T1000 (cell line): ENCODE results near the gene C3.
"Not testable (repeated sequence)": the region's sequence is repeated elsewhere in the genome, so short reads cannot be mapped to it uniquely, and the experiment has no call there.

Experiments used
- DNase-seq: peaks from one replicate; lab custom pipeline; 2025; ENCODE audit warnings: mixed read lengths; lab: John Stamatoyannopoulos, UW

C3 gene

DNA sequence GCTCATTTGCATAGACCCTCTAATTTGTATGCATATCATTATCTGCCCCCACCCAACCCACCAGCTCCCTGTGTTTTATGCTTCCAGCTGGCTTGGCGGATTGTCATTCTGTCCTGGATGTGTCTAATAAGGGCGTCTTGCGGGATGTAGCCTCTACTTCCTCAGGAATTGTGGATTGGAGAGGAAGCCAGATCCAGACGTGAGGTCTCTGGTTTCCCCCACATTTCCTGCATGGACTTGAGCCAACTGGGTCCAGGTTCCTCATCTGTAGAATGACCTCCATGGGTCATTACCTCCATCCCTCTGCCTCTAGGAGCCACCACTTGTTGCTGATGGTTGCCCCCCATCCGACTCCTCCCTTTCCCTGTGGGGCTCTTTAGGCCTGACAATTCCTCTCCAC is 57.7 kb downstream of the C3 start:
- DNase-seq, result no peak

DNA sequence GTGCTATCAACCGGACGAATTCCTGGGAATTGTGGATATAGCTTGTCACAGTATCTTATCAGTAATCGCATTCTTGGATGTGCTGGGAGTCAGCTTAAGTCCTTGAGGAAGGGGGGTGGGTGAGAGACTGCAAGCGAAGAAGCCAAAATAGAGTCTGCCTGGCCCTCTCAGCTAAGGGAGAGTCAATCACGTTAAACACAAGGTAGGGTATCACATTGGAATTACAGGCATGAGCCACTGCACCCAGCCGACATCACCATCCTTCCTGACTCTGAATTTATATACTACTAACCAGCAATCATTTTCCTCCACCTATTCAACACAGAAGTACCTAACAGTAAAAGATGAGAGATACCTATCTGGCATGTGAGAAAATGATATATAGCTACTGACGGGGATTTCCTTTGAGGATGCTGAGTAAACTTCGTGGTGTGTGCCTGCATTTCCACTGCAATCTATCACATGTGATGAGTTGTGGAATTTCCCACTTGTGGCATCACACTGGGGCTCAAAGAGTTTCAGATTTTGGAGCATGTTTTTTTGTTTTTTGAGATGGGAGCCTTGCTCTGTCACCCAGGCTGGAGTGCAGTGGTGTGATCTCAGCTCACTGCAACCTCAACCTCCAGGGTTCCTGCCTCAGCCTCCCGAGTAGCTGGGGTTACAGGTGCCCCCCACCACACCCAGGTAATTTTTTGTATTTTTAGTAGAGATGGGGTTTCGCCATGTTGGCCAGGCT is 58.8 kb downstream of the C3 start:
- not testable (repeated sequence) for DNase-seq

DNA sequence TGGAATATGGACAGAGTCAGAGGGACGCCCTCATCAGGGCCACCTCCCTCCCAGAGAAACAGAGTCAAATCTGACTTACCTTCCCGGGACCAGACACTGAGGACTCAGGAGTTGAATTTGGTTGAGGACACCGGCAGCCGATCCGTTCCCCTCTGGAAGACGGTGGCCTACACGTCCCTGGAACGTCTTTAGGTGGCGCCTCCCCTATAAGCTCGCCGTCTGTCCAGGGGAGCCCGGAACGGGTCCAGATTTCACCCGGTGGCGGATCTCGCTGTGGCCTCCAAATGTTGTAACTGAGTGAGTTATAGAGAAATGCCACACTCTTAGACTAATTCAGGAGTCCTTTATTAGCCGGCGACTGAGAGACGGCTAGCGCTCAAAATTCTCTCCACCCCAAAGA is 59.5 kb downstream of the C3 start:
- DNase-seq, result no peak

DNA sequence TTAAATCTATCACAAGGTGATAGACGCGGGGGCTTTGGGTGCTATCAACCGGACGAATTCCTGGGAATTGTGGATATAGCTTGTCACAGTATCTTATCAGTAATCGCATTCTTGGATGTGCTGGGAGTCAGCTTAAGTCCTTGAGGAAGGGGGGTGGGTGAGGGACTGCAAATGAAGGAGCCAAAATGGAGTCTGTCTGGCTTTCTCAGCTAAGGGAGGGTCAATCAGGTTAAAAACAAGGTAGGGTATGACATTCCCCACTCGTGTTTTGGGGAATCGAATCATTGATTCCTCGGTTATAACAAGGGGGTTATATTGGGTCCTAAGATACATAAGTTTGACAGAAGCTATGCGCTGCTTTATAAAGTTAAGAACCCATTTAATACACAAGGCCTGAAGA is 64.1 kb downstream of the C3 start:
- DNase-seq, result not testable (repeated sequence)

DNA sequence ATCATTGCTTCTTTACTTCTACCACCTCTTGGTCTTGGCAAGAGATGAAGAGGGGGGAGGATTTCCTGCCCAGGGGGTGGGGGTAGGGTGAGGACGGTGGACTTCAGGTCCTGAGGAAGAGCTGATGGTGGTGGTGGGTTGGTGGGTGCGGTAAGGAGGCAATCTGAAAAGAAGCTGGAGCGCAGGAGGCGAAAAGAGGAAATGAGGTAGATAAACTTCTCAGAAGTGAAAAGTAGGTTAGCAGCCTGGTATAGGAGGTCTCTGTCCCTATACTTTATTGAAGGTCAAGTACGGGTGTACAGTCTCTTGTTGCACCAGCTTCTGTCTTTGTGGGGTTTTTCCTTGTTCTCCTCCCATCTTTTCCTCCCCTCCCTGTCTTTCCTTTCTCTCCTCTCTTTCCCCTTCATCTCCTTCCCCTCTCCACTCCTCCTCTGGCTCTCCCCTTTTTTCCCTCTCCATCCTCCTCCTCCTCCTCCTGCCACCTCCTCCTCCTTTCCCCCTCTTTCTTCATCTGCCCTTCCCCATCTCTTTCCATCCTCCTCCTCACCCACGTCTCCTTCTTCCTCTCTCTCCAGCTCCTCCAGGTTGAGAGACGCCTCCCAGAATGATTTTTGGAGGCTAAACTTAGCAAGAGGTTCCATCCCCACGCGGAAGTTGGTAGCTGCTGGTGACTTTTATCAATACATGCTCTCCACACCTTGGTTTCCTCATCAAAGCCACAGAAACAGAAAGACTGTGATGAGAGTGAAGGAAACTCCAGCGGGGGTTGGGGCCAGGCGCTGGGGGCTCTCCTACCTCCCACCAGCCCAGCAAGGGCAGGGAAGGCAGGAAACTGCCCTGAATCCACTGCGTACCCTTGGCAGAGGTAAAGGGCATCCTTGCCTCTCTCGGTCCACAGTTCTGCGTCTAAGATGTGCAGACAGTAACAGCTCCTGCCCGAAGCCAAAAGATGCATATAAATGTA is 65.8 kb downstream of the C3 start:
- no peak for DNase-seq

DNA sequence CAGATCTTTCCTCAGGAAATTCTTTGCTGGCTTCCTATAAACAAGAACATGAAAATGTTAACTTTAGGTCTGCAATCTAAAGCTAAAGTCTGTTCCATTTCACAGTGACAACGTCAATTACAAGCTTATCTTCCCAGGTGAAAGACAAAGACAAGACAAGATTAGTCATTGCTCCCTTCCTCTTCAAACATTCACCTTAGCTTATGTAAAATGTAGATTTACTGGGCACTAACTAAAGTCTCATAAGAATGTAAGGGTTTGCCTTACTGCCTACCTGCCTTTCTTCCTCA is 67.7 kb downstream of the C3 start:
- no peak for DNase-seq

DNA sequence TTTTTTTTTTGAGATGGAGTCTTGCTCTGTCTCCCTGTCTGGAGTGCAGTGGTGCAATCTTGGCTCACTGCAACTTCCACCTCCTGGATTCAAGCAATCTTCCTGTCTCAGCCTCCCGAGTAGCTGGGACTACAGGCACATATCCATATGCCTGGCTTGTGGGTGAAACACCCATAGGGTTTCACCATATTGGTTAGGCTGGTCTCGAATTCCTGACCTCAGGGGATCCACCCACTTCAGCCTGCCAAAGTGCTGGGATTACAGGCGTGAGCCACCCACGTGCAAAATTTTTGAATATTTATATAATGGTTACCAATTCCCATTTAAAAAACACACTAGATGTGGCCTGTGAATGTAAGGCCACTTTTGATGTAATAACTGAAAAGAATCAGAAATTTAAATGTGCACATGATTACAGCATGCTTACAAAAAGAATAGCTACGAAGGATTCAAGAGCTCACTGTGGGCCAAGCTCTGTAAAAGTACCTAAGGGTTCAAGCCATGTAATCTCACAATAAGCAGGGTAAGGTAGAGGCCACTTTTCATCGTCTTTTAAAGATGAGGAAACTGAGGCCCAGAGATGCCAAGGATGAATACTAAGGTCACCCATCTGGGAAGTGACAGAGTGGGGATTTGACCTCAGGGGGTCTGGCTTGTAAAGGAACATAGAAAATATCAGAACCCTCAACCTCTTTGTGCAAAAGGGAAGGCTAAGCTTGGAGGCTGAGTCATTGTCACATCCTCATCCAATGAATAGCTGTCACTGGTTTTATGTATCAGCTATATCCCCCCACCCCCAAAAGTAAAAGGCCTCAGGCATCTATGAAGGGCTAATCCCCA is 68.3 kb downstream of the C3 start:
- no peak for DNase-seq

DNA sequence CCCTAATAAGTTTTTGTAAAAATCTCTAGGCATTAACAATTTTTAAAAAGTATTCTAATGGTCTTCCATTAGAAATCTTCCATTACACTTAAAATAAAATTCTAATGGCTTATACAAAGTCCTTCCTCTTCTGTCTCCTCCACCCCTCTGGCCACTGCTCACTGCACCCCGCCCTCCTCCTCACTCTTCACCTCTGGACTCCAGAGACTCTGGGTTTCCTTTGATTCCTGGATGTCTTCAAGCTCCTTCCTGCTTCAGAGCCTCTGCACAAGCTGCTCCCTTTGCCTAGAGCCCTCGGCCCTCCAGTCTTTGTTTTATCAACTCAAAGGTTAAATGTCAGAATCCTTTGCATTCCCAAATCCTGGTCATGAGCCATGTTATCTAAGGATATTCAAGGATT is 71.3 kb downstream of the C3 start:
- DNase-seq, result no peak

DNA sequence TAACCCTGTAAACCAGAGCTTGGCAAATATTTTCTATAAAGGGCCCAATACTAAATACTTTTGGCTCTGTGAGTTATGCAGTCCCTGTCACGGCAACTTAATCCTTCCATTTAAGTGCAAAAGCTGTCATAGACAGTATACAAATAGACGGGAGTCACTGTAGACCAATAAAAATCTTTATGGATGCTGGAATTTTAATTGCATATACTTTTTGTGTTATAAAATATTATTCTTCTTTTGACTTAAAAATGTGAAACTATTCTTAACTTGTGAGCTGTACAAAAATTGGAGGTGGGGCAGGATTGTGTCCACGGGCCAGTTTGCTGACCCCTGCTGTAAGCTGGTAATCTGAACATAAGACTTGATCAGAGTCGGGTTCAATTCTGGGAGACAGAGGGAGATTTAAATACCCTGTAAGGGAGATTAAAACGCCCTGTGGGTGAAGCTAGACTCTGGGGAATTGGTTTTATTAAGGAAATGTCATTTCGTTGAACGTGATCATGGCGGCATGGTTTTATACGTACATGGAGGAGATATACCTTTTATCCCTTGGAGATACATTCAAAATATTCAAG is 72.2 kb downstream of the C3 start:
- no peak for DNase-seq

DNA sequence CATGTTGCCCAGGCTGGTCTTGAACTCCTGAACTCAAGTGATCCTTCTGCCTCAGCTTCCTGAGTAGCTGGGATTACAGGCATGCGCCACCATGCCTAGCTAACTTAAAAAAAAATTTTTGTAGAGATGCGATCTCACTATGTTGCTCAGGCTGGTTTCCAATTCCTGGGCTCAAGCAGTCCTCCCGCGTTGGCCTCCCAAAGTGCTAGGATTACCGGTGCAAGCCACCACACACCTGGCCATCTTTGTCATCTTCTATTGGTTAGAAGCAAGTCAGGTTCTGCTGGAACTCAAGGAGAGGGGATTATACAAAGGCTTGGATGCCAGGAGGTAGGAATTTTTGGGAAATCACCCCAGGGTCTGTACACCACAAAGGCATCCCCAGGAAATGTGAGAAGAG is 75.7 kb downstream of the C3 start:
- DNase-seq, result no peak

DNA sequence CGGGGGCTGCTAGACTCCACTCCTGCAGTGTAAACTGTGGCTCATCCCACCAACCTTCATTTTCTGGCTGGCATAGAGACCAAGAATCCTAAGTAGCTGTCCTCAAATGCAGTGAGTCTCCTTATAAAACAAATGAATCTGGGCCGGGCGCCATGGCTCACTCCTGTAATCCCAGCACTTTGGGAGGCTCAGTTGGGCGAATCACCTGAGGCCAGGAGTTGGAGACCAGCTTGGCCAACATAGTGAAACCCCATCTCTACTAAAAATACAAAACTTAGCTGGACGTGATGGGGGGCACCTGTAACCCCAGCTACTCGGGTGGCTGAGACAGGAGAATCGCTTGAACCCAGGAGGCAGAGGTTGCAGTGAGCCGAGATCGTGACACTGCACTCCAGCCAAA is 80.1 kb downstream of the C3 start:
- not testable (repeated sequence) for DNase-seq

DNA sequence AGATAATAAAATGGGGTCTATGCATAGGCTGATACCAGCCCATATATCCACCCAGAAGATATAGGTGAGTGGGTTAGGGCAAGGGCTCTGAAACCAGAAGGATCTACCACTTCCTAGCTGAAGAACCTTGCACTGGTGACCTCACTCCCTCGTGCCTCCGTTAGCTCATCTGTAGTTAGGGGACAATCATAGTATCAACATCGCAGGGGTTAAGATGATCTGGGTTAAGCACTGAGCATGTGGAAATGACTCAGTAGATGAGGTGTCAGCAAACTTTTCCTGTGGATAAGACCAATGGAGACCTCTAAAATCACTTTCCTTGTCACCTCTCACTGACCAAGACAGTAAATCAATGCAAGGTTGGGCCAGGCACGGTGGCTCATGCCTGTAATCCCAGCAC is 81.0 kb downstream of the C3 start:
- DNase-seq, result no peak

DNA sequence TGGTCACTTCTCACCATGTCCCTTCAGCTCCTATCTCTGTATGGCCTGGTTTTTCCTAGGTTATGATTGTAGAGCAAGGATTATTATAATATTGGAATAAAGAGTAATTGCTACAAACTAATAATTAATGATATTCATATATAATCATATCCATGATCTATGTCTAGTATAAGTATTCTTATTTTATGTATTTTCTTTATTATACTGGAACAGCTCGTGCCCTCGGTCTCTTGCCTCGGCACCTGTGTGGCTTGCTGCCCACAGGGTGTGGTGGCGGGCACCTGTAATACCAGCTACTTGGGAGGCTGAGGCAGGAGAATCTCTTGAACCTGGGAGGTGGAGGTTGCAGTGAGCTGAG is 87.0 kb downstream of the C3 start:
- not testable (repeated sequence) for DNase-seq

DNA sequence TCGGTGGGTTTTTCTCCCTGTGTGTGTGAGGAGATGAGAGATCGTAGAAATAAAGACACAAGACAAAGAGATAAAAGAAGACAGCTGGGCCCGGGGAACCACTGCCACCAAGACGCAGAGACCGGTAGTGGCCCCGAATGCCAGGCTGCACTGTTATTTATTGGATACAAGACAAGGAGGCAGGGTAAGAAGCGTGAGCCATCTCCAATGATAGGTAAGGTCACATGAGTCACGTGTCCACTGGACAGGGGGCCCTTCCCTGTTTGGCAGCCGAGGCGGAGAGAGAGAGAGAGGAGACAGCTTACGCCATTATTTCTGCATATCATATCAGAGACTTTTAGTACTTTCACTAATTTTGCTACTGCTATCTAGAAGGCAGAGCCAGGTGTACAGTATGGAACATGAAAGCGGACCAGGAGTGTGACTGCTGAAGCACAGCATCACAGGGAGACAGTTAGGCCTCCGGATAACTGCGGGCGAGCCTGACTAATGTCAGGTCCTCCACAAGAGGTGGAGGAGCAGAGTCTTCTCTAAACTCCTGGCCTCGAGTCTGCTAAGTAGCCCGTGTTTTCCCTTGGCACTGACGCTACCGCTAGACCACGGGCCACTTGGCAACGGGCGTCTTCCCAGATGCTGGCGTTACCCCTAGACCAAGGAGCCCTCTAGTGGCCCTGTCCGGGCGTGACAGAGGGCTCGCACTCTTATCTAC is 87.5 kb downstream of the C3 start:
- DNase-seq, result peak; percentile 13

DNA sequence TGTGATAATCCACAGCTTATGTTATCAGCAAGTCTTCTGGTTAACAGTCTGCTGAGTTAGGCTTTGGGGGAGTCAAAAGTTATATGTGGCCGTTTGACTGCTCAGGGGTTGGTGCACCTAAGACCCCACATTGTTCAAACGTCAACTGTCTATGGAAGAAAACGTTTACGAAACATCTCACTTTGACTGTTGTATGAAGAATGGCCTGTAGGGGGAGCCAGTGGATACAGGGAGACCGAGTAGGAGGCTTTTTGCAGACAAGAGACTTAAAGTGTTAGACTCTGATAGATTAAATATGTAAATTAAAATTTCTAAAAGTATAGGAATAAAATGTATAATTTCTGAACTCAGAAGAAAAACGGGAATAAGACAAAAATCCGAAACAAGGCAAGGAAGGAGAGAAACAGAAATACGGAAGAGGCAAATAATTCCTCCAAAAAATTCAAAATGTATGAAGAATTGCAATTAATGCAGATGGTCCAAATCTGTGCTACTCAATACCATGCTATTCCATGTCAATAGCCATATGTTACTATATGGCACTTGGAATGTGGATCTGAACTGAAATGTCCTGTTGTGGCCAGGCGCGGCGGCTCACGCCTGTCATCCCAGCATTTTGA is 88.3 kb downstream of the C3 start:
- peak; percentile 6 for DNase-seq
